GM23248 (cell line): ENCODE data around the gene SEPTIN10.

Experiments
- EZH2 ChIP-seq: fragments of 200-600 bp; sonication (generic); IDR thresholded peaks from 2 replicates; pipeline ENCODE4 v1.6.1; 2018; ENCODE audit warnings: antibody characterized with exemption, mild to moderate bottlenecking; ENCODE audit not compliant: insufficient read depth, poor library complexity, severe bottlenecking
- EZH2phosphoT487 ChIP-seq: fragments of 200-600 bp; sonication (generic); IDR thresholded peaks from 2 replicates; pipeline ENCODE4 v1.6.1; 2018; ENCODE audit warnings: antibody characterized with exemption, moderate library complexity, mild to moderate bottlenecking, low read depth; ENCODE audit not compliant: insufficient read depth

DNA sequence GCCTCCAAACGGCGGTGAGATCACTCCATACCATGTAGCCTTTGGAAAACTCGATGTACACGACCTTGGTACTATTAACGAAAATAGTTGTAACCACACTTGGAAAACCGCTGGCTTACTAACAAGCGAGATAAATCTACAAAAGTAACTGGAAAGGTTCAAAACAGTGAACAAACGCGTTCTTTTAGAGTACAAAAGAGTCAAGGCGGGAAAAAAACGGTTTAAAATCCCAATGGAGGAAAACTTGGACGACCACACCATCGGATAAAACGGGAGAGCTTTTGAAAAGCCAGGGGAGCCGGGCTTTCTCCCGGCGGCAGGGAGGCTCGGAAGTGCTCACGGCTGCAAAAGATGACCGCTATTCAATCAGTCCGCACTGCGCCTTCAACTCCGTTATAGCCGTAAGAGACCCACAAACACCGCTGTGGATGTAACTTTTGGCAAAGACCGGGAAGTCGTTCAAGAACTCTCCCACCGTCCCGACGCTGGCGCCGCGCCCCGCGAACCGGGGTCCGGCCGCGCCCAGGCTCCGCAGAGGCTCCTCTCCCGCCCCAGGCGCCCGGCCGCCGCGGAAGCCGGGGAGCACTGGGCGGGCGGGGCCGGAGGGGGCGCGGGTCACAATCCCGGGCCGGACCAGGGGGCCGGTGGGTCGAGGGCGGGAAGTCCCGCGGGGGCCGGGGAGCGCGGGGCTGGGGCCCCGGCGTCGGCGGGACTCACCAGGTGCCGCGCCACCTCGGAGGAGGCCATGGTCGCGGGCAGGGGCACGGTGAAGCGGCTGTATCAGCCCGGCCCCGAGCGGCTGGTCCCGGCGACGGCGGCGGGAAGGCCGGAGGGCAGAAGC lies 465 bp downstream of the SEPTIN10 start:
- TF ChIP-seq EZH2 (no peak), EZH2phosphoT487 (no peak)
